Spleen (tissue), 11 donors: ENCODE data around the gene TICRR. TPM values are rescaled to one million over a fixed set of nuclear protein-coding genes. Genes with fewer than 3 reads are reported as not detected.

Experiments
- DNase-seq: peaks from one replicate; pipeline ENCODE4 v3.0.0-alpha.2; 2020
- H3K27ac ChIP-seq, 8 donors: fragments of 200-600 bp; sonication (generic) in 7 of 8; 1 replicate in 4 of 8; 2 replicates in 4 of 8; pipeline versions ENCODE4 v1.5.0 to v1.8.0; 2016 to 2021; ENCODE audit warnings: inconsistent platforms in 4 of 8, mild to moderate bottlenecking in 4 of 8, moderate library complexity in 1 of 8
- H3K27me3 ChIP-seq, 7 donors: fragments of 200-600 bp; sonication (generic) in 6 of 7; replicated peaks in 1 of 7; 1 replicate in 4 of 7; 2 replicates in 3 of 7; pipeline versions ENCODE4 v1.5.0 to v1.8.0; 2016 to 2021; ENCODE audit warnings: inconsistent platforms in 3 of 7, mild to moderate bottlenecking in 1 of 7
- H3K36me3 ChIP-seq, 6 donors: fragments of 200-600 bp; sonication (generic) in 5 of 6; 1 replicate in 4 of 6; 2 replicates in 2 of 6; pipeline versions ENCODE4 v1.5.0 to v1.8.0; 2016 to 2021; ENCODE audit warnings: inconsistent platforms in 2 of 6
- H3K4me1 ChIP-seq, 6 donors: fragments of 200-600 bp; sonication (generic) in 5 of 6; 1 replicate in 3 of 6; 2 replicates in 3 of 6; pipeline versions ENCODE4 v1.5.0 to v1.8.0; 2016 to 2021; ENCODE audit warnings: inconsistent platforms in 3 of 6
- H3K4me3 ChIP-seq, 8 donors: fragments of 200-600 bp; sonication (generic) in 7 of 8; 1 replicate in 4 of 8; 2 replicates in 4 of 8; pipeline versions ENCODE4 v1.5.0 to v1.8.0; 2016 to 2021; ENCODE audit warnings: inconsistent platforms in 4 of 8, mild to moderate bottlenecking in 4 of 8, moderate library complexity in 2 of 8
- H3K9me3 ChIP-seq, 8 donors: fragments of 200-600 bp; sonication (generic) in 7 of 8; 1 replicate in 4 of 8; 2 replicates in 4 of 8; pipeline versions ENCODE4 v1.5.0 to v1.8.0; 2016 to 2021; ENCODE audit warnings: inconsistent platforms in 4 of 8
- CTCF ChIP-seq, 11 experiments: fragments of 200-600 bp in 7 of 11; fragments of 450-650 bp in 4 of 11; sonication (generic) in 4 of 11; IDR thresholded peaks in 8 of 11; conservative IDR thresholded peaks in 3 of 11; 1 replicate in 7 of 11; 2 replicates in 4 of 11; pipeline versions ENCODE4 v1.4.0 to v1.8.0; 2016 to 2021; ENCODE audit warnings: antibody characterized with exemption in 11 of 11, inconsistent platforms in 4 of 11, mild to moderate bottlenecking in 1 of 11
- POLR2A ChIP-seq, 3 donors: fragments of 450-650 bp; IDR thresholded peaks; one replicate each; pipeline ENCODE4 v1.5.1; 2017; ENCODE audit warnings: antibody characterized with exemption in 3 of 3, mild to moderate bottlenecking in 1 of 3
- POLR2AphosphoS5 ChIP-seq, 3 donors: sonication (generic); formaldehyde crosslinking; IDR thresholded peaks; one replicate each; pipeline ENCODE4 v1.5.1; 2017; ENCODE audit warnings: antibody characterized with exemption in 3 of 3
- WGBS, 5 donors: extraction: QIAGEN DNeasy Blood & Tissue Kit in 3 of 5; methylation state at CpG; one replicate each; pipeline versions ENCODE4 v1.1.5 to v1.1.7; 2013 to 2018; 5-methylcytosine and 5-hydroxymethylcytosine counted together
- intact Hi-C: fragments of 100-400 bp; cut with DNase I; formaldehyde crosslinking; loops from one replicate; pipeline ENCODE4 v1.15.0; 2023; ENCODE audit warnings: low total_unique reads
- polyA plus RNA-seq, 3 donors: library from polyadenylated mRNA; stranded (reverse); fragments of 200-250 nt; gene quantifications; one replicate each; pipeline ENCODE4 v1.2.1, GENCODE V29; 2013
- total RNA-seq, 7 donors: library from RNA; depleted of rRNA in 3 of 7; stranded (reverse); fragments of >200 nt in 3 of 7; fragmentation: NEBNext Ultra II Directional in 4 of 7; extraction: Animal tissue kit (Norgen Biotek cat#: 25700) in 4 of 7; gene quantifications; one replicate each; pipeline versions ENCODE4 v1.1.0 to v1.2.1, GENCODE V29; 2016 to 2021
- donor health status: healthy with polysubstance abuse.
- donor health status: DM: no; HTN: no; CAD: no; lungs with moderate emphysema.
- donor health status: DM: no; HTN: no; CAD: no.
- donor health status: Bipolar disorder and iron deficiency.
- donor health status: healthy.
- donor health status: DM: no; HTN: no; CAD: no.
- donor health status: DM: yes; HTN: yes; CAD: no.

The TICRR gene
- total and polyA plus RNA-seq, 10 donors = 0.22 to 3.0 (median 1.00) TPM

- peaks cover 0 to 12% (median 9%) of the 10 kb centered on the region in 6 donors for H3K4me1 ChIP-seq
- no peaks in the 10 kb centered on the region for H3K9me3 ChIP-seq
- no peak overlapping the region for H3K4me3 ChIP-seq
- H3K27me3 ChIP-seq = peaks cover 0 to 21% (median 5%) of the 10 kb centered on the region in 7 donors
- no peak for TF ChIP-seq CTCF (IDR thresholded peaks at IDR 0.05 in 8 of 11, conservative IDR thresholded peaks at IDR 0.05 in 3 of 11)
- no peak for TF ChIP-seq POLR2AphosphoS5 (IDR thresholded peaks at IDR 0.05)
- TF ChIP-seq POLR2A (IDR thresholded peaks at IDR 0.05) = no peak
- DNase-seq = no peak
- WGBS, 5 donors = 88 to 94% (median 93%) methylated on average over 11 to 15 of the region's 15 CpGs
- intact Hi-C loops = no loop called here
- H3K36me3 ChIP-seq = no peaks in the 10 kb centered on the region
- H3K27ac ChIP-seq = no peak overlapping the region
These were observed 94.7 kb downstream of the TICRR start for GRCh38 chr15:89669941-89670340.

- WGBS, 5 donors = 80 to 94% (median 88%) methylated on average over 10 to 12 of the region's 12 CpGs
- H3K36me3 ChIP-seq = no peaks in the 10 kb centered on the region
- no peak for DNase-seq
- peaks cover 0 to 10% (median 1%) of the 10 kb centered on the region in 7 donors for H3K27me3 ChIP-seq
- intact Hi-C loops = no loop called here
- no peak overlapping the region for H3K27ac ChIP-seq
- H3K4me1 ChIP-seq = peaks cover 0 to 2% (median under 1%) of the 10 kb centered on the region in 6 donors
- H3K4me3 ChIP-seq = no peak overlapping the region
- no peaks in the 10 kb centered on the region for H3K9me3 ChIP-seq
- no peak for TF ChIP-seq POLR2AphosphoS5 (IDR thresholded peaks at IDR 0.05)
- no peak for TF ChIP-seq CTCF (IDR thresholded peaks at IDR 0.05 in 8 of 11, conservative IDR thresholded peaks at IDR 0.05 in 3 of 11)
- TF ChIP-seq POLR2A (IDR thresholded peaks at IDR 0.05) = no peak
These were observed 95.8 kb downstream of the TICRR start for GRCh38 chr15:89670971-89671560.

GRCh38 chr15:89671687-89672086 lies 96.4 kb downstream of the TICRR start:
- intact Hi-C loops = no loop called here
- TF ChIP-seq POLR2A (IDR thresholded peaks at IDR 0.05) (no peak), POLR2AphosphoS5 (IDR thresholded peaks at IDR 0.05) (no peak), CTCF (IDR thresholded peaks at IDR 0.05 in 8 of 11, conservative IDR thresholded peaks at IDR 0.05 in 3 of 11) (no peak)

GRCh38 chr15:89672221-89673164 lies 97.2 kb downstream of the TICRR start:
- no peak for DNase-seq
- TF ChIP-seq POLR2A (IDR thresholded peaks at IDR 0.05) (no peak), POLR2AphosphoS5 (IDR thresholded peaks at IDR 0.05) (no peak), CTCF (IDR thresholded peaks at IDR 0.05 in 8 of 11, conservative IDR thresholded peaks at IDR 0.05 in 3 of 11) (no peak)
- Histone ChIP-seq H3K4me1 (no peaks in the 10 kb centered on the region), H3K36me3 (no peaks in the 10 kb centered on the region), H3K27me3 (no peaks in the 10 kb centered on the region), H3K9me3 (no peaks in the 10 kb centered on the region), H3K4me3 (no peak overlapping the region), H3K27ac (no peak overlapping the region)
- intact Hi-C loops = no loop called here
- WGBS, 5 donors = 86 to 97% (median 92%) methylated on average over 11 to 12 of the region's 12 CpGs

More at GRCh38 chr15:89671687-89672086, 96.4 kb downstream of the TICRR start:
- no peak overlapping the region for H3K4me3 ChIP-seq
- H3K27me3 ChIP-seq = peaks cover 0 to 3% (median 0%) of the 10 kb centered on the region in 7 donors
- H3K9me3 ChIP-seq = no peaks in the 10 kb centered on the region
- H3K27ac ChIP-seq = no peak overlapping the region
- WGBS, 5 donors = 42 to 63% (median 49%) methylated on average over 3 to 4 of the region's 4 CpGs
- no peaks in the 10 kb centered on the region for H3K36me3 ChIP-seq
- DNase-seq = no peak
- no peaks in the 10 kb centered on the region for H3K4me1 ChIP-seq
